H1 (cell line): ENCODE data around the gene JPT1.

Experiments used
- GABPA ChIP-seq: IDR thresholded peaks from 2 replicates; pipeline ENCODE4 v1.6.1; 2011; ENCODE audit warnings: mild to moderate bottlenecking, low read length, moderate library complexity, borderline replicate concordance; ENCODE audit not compliant: insufficient read depth
- POLR2AphosphoS5 ChIP-seq: IDR thresholded peaks from 2 replicates; pipeline ENCODE4 v1.6.1; 2011; ENCODE audit warnings: low read depth, low read length
- TF ChIP-seq, protein P1 (sequence below): IDR thresholded peaks from 2 replicates; pipeline ENCODE4 v1.6.1; 2011; ENCODE audit warnings: low read length, improper control_type of control experiment
- TF ChIP-seq, protein P2 (sequence below), 3 experiments: IDR thresholded peaks; 1 replicate in 2 of 3; 2 replicates in 1 of 3; pipeline versions ENCODE4 v1.5.1 to v1.6.1; 2011; ENCODE audit warnings: low read length in 3 of 3, mild to moderate bottlenecking in 3 of 3, inconsistent platforms in 2 of 3, low read depth in 1 of 3, moderate library complexity in 1 of 3; ENCODE audit not compliant: insufficient read depth in 1 of 3; ENCODE audit errors: control extremely low read depth in 1 of 3

DNA sequence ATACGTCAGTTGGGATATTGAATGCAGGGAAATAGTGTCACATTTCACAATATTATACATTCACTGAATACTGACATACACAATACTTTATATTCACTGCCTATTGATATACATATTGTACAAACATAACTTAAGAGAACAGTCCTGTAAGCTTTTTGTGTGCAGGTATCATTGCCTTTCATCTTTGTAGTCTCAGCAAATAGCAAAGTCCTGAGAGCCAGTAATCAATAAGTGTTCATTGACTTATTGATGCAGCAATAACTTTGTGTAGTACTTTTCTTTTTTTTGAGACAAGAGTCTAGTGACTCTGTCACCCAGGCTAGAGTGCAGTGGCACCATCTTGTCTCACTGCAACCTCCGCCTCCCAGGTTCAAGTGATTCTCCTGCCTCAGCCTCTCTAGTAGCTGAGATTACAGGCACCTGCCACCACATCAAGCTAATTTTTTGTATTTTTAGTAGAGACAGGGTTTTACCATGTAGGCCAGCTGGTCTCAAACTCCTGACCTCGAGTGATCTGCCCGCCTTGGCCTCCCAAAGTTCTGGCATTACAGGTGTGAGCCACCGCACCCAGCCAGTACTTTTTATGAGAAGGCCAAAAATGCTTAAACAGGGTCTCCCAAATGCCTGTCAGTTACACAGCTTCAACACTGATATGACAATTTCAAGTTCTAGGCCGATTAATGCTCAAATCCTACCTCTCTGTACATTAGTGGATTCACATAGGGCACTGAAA is 45.7 kb upstream of the JPT1 start:
- TF ChIP-seq GABPA, result no peak
- TF ChIP-seq, protein P1, sequence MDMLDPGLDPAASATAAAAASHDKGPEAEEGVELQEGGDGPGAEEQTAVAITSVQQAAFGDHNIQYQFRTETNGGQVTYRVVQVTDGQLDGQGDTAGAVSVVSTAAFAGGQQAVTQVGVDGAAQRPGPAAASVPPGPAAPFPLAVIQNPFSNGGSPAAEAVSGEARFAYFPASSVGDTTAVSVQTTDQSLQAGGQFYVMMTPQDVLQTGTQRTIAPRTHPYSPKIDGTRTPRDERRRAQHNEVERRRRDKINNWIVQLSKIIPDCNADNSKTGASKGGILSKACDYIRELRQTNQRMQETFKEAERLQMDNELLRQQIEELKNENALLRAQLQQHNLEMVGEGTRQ, result no peak
- TF ChIP-seq, protein P2, sequence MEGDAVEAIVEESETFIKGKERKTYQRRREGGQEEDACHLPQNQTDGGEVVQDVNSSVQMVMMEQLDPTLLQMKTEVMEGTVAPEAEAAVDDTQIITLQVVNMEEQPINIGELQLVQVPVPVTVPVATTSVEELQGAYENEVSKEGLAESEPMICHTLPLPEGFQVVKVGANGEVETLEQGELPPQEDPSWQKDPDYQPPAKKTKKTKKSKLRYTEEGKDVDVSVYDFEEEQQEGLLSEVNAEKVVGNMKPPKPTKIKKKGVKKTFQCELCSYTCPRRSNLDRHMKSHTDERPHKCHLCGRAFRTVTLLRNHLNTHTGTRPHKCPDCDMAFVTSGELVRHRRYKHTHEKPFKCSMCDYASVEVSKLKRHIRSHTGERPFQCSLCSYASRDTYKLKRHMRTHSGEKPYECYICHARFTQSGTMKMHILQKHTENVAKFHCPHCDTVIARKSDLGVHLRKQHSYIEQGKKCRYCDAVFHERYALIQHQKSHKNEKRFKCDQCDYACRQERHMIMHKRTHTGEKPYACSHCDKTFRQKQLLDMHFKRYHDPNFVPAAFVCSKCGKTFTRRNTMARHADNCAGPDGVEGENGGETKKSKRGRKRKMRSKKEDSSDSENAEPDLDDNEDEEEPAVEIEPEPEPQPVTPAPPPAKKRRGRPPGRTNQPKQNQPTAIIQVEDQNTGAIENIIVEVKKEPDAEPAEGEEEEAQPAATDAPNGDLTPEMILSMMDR (IDR thresholded peaks at IDR 0.05; ENCODE audit: control extremely low read depth in 1 of 3, insufficient read depth in 1 of 3, low read depth in 1 of 3, low read length in 3 of 3), result no peak
- no peak for TF ChIP-seq POLR2AphosphoS5
